Activated CD4-positive, alpha-beta T cell treated with anti-CD3 and anti-CD28 coated beads, Interleukin-2, amount 50 U/mL, for 16 hours (primary cell): Measurements from ENCODE around the gene EIF5AL1.
"Not testable (repeated sequence)": the region's sequence is repeated elsewhere in the genome, so short reads cannot be mapped to it uniquely, and the experiment has no call there.

Experiments used
- DNase-seq: peaks from one replicate; pipeline ENCODE4 v3.0.0-alpha.2; 2020

Gene EIF5AL1

GRCh38 chr10:79488336-79488735, 24.0 kb upstream of the EIF5AL1 start:
- DNase-seq = no peak

DNA sequence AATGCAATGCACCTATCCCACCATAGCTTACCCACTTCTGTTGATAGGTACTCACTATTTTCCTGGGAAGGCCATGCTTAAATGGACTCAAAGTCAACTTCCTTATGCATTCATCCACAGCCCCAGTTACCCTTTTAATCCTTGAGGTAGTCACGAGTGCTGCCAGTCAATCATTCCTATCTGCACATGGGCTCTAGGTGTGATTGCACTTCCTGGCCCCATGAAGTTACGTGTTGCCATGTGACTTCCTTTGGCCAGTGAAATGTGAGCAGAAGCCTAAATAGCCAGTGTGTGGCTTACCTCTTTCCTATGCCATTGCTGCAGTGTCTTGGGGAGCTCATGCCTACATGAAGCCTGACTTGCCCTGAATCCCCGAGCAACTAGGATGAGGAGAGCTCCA, 23.5 kb upstream of the EIF5AL1 start:
- no peak for DNase-seq

DNA sequence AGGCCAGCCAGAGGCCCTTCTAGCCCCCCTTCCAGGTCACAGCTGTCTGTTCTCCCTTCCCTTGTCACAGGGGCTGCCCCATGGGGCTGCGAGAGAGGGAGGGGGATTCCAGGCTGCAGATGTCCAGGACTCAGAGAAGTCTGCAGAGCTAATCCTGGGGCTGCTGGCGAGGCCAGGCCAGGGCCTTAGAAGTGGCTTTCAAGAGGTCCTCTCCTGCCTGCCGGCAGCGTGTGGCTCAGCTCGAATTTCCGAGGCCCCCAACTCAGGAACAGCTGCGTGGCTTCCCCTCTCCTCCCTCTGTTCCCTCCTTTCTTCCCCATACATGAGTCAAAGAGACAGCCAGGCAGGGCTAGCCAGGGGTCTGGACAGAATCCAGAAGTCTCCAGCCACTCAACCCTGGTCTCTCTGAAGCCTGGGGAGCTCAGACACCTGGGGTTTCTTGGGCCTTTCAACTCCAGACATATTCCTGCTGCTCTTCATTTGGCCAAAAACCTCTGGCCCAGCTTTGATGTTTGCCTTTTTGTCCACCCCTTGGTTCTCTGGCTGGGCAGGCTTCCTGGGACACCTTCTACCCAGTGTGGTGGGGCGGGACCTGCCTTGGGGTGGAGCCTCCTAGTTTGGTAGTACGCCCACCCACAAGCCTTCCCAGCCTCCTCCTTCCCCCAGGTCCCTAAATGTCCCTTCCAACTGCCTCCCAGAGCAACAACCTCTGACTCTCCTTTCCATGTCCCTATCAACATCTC, 21.8 kb upstream of the EIF5AL1 start:
- DNase-seq = no peak

DNA sequence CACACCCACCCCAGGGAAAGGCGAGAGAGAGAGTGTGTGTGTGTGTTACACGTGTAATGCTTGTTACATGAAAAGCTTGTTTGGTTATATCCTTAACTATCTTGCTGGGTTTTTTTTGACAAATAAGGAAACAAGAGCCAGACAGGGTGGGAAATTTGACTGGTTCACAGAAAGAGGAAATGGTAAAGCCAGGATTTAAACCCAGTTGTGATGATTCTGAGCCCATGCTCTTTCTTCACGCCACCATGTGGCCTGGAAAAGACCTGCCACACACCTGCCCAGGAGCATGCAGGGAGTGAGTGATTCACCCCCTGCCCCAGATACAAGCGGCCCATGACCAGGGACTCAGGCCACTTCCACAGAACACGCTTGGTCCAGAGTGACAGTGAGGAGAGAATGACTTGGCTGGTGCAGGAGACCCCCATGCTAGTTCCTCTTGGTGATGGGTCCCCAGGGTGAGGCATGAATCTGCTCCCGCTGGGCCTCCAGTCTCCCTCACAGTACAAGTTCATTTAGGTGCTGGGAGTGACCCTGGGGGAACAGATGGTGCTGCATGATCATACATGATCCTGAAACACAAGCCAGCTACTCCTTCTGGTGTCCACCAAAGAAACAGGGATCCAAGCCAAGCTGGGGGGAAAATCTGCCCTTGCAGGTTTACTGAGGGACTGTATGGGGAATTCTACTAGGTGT, 21.0 kb upstream of the EIF5AL1 start:
- DNase-seq = no peak

DNA sequence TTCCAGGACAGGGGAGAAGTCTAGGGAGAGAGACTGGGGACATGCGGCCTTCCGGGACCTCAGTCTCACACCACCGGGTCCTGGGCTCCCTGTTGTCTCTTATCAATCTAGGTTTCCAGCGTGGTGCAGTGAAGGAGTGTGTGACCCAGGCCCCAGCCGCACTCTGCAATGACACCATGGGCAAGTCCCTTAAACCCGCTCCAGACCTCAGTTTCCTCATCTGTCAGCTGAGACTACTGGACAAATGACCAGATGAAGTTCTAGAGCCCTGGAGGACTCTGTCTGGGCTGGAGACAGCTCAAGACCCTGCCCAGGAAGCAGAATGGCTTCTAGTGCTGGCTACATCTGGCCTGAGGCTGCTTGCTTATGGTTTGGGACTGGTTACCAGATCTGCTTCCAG, 20.1 kb upstream of the EIF5AL1 start:
- DNase-seq = no peak

GRCh38 chr10:79492839-79493238, 19.5 kb upstream of the EIF5AL1 start:
- DNase-seq = no peak

DNA sequence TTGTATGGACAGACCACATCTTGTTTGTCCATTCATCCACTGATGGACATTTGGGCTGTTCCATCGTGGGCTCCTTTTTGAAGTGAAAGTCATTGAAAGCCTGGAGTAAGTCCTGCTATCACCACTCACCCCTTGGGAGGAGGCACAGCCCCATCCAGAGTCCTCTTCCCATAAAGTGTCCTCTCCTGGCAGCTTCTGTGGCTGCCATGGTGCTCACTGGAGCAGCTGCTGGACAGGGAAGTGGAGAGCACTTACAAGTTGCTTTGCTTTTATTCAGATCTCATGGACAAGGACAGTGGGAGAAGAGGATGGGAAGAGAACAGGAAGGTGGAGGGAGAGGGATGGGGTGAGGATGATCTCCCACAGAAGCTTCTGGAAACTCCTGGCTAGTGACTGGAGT, 18.5 kb upstream of the EIF5AL1 start:
- no peak for DNase-seq

DNA sequence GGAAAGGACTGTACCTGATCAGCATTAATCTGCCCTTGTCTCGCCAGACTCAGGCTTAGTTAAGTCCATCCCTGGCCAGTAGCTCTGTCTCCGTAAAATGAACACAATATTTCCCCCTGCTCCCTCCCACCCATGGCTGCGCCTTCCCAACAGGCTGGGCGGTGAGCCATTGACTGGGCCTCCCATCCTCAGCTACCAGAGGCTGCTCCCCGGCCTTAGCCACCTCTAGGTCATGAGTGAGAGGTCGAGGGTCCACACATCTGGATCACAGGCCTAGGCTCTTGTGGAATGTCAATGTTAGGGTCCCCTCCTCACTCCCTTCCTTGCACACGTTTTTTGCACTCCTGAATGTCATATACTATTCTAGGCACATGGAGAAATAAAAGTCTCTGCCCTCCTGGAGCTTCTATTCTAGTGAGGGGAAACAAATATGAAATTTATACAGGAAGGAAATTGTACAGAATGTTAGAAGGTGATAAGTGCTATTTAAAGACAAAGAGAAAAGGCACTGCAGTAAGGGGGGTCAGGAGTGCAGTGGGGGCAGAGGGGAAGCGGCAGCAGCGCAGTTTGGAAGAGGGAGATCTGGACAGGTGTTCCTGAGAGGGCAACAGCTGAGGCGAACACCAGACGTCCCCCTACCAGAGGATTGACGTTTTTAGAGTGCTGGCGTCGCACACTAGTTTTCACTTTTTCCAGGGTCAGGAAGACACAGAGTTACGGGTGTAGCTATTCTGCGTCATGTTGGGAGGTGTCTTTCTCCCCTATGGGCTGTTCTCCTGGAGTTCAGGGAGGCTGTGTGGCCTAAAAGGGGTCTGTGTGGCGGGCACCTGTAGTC, 17.2 kb upstream of the EIF5AL1 start:
- no peak for DNase-seq

- no peak for DNase-seq
Measured at GRCh38 chr10:79495791-79496190, 16.5 kb upstream of the EIF5AL1 start.

DNA sequence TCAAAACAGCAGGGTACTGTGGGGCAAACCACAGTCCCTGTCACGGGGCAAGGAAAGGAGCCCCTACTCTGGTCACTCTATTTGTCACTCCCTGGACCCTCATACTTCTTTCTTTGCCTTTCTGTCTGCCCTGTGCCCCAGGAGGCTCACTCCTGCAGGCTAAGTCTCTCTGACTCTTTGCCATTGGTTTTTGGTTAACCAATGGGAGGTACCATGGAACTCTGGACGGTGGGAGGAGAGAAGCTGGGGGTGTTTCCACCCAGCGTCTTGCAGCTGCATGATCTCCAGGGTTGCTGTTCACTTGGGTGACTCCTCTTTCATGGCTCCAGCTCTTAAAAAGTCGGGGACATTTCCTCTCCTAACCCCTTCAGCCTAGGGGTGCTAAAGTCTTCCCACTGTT, 15.4 kb upstream of the EIF5AL1 start:
- DNase-seq = no peak

- no peak for DNase-seq
Measured at GRCh38 chr10:79498291-79498829, 14.0 kb upstream of the EIF5AL1 start.

DNA sequence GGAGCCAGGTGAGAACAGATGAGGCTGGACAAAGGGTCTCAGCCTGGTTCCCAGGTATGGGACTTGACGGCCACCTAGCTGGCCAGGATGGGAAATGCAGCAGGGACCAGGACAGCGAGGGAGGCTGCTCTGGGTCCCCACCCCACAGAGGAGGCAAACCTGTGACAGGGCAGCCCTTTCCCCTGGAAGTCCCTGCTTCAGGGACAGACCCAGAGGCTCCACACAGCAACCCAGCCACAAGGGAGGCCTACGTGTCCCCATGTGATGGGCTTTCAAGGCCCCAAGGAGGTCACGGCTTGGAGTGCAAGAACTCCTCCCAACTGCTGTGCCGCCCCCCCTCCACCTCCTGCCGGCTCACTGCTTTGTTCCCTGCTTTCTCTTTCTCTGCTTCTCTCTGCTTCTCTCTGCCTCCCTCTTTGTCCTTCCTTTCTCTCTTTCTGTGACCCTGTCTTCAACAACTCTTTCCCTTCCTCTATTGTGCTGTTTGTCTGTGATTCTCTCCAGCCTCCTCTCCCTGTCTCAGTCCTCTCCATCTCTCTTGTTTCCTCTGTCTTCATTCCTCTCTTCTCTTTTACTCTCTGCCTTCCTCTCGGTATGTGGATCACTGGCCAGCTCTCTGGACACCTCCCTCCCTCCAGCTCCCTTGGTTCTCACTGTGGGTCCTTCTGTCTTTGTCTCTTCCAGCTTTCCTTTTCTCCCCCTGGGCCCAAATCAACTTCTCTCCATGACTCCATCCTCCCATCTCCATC, 9.6 kb upstream of the EIF5AL1 start:
- DNase-seq = no peak

GRCh38 chr10:79503787-79504186, 8.5 kb upstream of the EIF5AL1 start:
- not testable (repeated sequence) for DNase-seq

DNA sequence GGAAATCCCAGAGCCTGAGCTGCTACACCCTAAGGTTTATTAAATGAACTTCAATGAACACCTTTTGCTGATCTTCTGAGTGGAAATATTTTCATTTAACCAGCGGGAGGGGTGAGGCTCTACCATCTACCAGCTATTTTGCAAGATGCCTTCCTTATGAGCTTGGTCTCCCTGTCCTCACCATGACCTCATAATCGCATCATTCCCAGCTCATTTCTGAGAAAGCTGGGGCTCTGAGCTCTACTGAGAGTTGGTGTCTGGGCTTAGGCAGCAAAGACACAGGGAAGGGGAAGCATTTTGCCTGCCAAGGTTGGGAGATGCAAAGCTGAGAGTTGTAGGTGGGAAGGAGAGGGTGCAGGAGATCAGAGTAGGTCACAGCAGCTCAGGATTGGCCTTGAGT, 7.8 kb upstream of the EIF5AL1 start:
- not testable (repeated sequence) for DNase-seq

- not testable (repeated sequence) for DNase-seq
Measured at GRCh38 chr10:79505328-79505727, 7.0 kb upstream of the EIF5AL1 start.

GRCh38 chr10:79505829-79506228, 6.5 kb upstream of the EIF5AL1 start:
- DNase-seq = peak; percentile 70

DNA sequence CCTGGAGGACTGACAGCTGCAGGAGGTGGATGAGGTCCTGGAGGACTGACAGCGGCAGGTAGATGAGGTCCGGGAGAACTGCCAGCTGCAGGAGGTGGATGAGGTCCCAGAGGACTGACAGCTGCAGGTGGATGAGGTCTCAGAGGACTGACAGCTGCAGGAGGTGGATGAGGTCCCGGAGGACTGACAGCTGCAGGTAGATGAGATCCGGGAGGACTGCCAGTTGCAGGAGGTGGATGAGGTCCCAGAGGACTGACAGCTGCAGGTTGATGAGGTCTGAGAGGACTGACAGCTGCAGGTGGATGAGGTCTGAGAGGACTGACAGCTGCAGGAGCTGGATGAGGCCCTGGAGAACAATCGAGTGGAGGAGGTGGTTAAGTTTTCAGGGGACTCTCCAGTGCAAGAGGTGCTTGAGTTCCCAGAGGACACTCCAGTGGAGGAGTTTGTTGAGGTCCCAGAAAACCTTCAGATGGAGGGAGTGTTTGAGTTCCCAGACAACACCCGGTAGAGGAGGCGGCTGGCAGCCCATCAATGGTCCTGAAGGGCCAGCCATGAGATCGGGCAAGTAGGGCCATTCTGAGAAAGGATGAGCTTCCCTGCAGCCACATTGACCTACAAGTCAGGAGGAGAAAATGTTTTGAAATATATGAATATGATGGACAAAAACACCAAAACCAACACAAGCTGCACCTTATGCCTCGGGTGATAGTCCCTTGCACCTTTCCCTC, 4.7 kb upstream of the EIF5AL1 start:
- no peak for DNase-seq

DNA sequence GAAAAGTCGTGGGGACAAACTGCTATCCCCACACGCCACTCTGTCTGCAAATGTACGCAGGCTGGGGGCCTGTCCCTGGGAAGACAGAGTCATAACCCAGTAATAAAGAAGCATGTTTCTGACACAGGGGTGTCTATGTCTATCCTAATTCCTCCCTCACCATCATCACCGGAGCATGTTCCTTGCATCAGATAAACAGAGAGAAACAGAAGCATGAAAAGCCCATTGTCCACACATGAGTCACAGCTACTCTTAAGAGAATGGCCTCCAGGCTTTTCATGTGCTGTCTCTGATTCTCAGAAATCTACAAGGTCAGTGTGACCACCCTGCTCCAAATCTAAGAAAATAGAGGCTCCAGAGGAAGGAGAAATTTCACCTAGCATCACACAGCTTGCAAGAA, 4.1 kb upstream of the EIF5AL1 start:
- not testable (repeated sequence) for DNase-seq

- not testable (repeated sequence) for DNase-seq
Measured at GRCh38 chr10:79509306-79509933, 2.9 kb upstream of the EIF5AL1 start.

DNA sequence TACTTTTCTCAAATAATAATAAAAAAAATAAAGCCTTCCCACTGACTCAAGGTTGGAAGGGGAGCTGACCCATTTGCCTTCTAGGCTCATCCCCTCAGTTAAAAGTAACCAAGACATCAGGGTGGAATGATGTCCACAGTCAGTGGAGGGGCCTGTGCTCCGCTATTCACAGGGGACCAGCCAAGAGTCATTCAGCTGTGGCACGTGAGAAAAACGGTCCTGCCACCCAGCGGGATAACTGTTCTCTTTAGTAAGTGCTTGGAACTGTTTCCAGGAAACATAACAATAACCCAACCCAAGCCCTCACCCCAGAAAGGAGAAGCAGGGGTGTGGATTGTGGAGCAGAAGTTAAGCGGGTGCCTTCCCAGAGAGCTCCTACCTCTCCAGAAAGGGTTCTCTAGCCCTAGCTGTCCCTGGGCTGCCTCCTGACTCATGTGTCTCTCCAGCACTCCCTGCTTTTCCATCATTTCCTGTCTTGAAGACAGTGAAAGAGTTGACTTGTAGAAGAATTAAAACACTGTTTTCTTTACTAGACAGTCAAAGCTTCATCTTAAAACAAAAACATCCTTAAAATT, 2.3 kb upstream of the EIF5AL1 start:
- DNase-seq = not testable (repeated sequence)
